CD4-positive, CD25-positive, alpha-beta regulatory T cell (primary cell): ENCODE measurements around the gene SOX6. TPM values are rescaled to one million over a fixed set of nuclear protein-coding genes. Genes with fewer than 3 reads are reported as not detected.

Experiments
- ATAC-seq, 2 donors: fragments of 150-1000 bp; cut with Tn5 transposase; one replicate each; pipeline ENCODE4 v1.10.0; 2021; ENCODE audit warnings: low read depth in 2 of 2, moderate number of reproducible peaks in 2 of 2, moderate library complexity in 1 of 2
- DNase-seq, 3 donors: peaks; one replicate each; pipeline versions ENCODE4 v3.0.0 to v3.0.0-alpha.2; 2012 to 2022; ENCODE audit warnings: mixed read lengths in 1 of 3
- H3K27ac ChIP-seq: one replicate; pipeline ENCODE4 v1.7.0; 2013; ENCODE audit warnings: mild to moderate bottlenecking, low read length; ENCODE audit not compliant: insufficient read depth, poor library complexity, severe bottlenecking
- H3K27me3 ChIP-seq: one replicate; pipeline ENCODE4 v1.7.0; 2013; ENCODE audit warnings: low read length; ENCODE audit not compliant: control insufficient read depth, insufficient read depth
- H3K36me3 ChIP-seq: one replicate; pipeline ENCODE4 v1.7.0; 2013; ENCODE audit warnings: mild to moderate bottlenecking, low read length, moderate library complexity; ENCODE audit not compliant: control insufficient read depth, insufficient read depth
- H3K4me1 ChIP-seq: 2 replicates; pipeline ENCODE4 v1.7.0; 2013; ENCODE audit warnings: mild to moderate bottlenecking, low read length; ENCODE audit not compliant: insufficient read depth, control insufficient read depth, poor library complexity, severe bottlenecking
- H3K4me3 ChIP-seq: one replicate; pipeline ENCODE4 v1.7.0; 2013; ENCODE audit warnings: low read depth, mild to moderate bottlenecking, low read length, moderate library complexity
- H3K9me3 ChIP-seq, 2 experiments: 1 replicate in 1 of 2; 2 replicates in 1 of 2; pipeline ENCODE4 v1.7.0; 2013; ENCODE audit warnings: low read length in 2 of 2, mild to moderate bottlenecking in 1 of 2, moderate library complexity in 1 of 2; ENCODE audit not compliant: control insufficient read depth in 2 of 2
- H3K27ac Mint-ChIP-seq, 3 donors: one replicate each; pipeline ENCODE4 v1.8.0; 2020 to 2022; ENCODE audit warnings: mild to moderate bottlenecking in 3 of 3, mixed read lengths in 3 of 3, moderate library complexity in 2 of 3
- H3K27me3 Mint-ChIP-seq: one replicate; pipeline ENCODE4 v1.8.0; 2022; ENCODE audit warnings: mild to moderate bottlenecking, mixed read lengths
- H3K36me3 Mint-ChIP-seq: one replicate; pipeline ENCODE4 v1.8.0; 2020; ENCODE audit warnings: mixed read lengths
- H3K4me1 Mint-ChIP-seq, 4 donors: one replicate each; pipeline ENCODE4 v1.8.0; 2020 to 2022; ENCODE audit warnings: mixed read lengths in 4 of 4, mild to moderate bottlenecking in 1 of 4
- H3K4me3 Mint-ChIP-seq, 4 donors: one replicate each; pipeline ENCODE4 v1.8.0; 2020 to 2022; ENCODE audit warnings: mild to moderate bottlenecking in 4 of 4, mixed read lengths in 4 of 4, moderate library complexity in 3 of 4
- H3K9me3 Mint-ChIP-seq, 7 donors: one replicate each; pipeline ENCODE4 v1.8.0; 2020 to 2022; ENCODE audit warnings: mixed read lengths in 7 of 7, mild to moderate bottlenecking in 3 of 7, moderate library complexity in 2 of 7
- polyA plus RNA-seq, 4 donors: library from polyadenylated mRNA; unstranded; fragments of 300-500 nt; fragmentation: Illumina TruSeq; gene quantifications; one replicate each; pipeline ENCODE4 v1.2.3, GENCODE V29; 2021
- total RNA-seq: library from RNA; stranded (reverse); gene quantifications from one replicate; pipeline ENCODE4 v1.2.3, GENCODE V29; 2022

SOX6 gene
- total and polyA plus RNA-seq, 5 donors from 2014 or later = 0.05 TPM; not detected in 4

DNA sequence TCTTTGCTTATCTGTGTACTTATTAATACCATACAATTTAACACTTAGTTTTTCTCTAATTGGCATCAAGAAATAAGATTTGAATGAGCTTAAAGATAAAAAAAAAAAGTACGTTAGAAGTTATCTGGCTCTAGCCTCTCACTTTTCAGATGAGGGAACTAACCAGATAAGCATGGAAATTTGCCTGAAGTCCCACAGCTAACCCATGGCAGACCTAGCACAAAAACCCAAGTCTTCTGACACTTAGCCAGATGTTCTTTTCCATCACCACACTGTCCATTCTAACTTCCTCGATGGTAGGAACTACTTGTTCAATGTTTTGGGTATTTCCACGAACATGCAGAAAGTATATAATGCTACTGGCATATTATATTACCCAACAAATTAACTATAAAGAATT lies 7.4 kb upstream of the SOX6 start:
- Histone ChIP-seq H3K36me3 (no peaks in the 10 kb centered on the region), H3K4me3 (no peak overlapping the region), H3K9me3 (no peaks in the 10 kb centered on the region), H3K27ac (no peak overlapping the region), H3K4me1 (no peaks in the 10 kb centered on the region), H3K27me3 (no peaks in the 10 kb centered on the region)
- Mint-ChIP-seq H3K27me3 (no peaks in the 10 kb centered on the region), H3K4me3 (no peak overlapping the region), H3K9me3 (peaks cover 0 to 23% (median 5%) of the 10 kb centered on the region in 7 donors), H3K27ac (no peak overlapping the region), H3K4me1 (no peaks in the 10 kb centered on the region), H3K36me3 (no peaks in the 10 kb centered on the region)
- DNase-seq (no peak), ATAC-seq (no peak)

DNA sequence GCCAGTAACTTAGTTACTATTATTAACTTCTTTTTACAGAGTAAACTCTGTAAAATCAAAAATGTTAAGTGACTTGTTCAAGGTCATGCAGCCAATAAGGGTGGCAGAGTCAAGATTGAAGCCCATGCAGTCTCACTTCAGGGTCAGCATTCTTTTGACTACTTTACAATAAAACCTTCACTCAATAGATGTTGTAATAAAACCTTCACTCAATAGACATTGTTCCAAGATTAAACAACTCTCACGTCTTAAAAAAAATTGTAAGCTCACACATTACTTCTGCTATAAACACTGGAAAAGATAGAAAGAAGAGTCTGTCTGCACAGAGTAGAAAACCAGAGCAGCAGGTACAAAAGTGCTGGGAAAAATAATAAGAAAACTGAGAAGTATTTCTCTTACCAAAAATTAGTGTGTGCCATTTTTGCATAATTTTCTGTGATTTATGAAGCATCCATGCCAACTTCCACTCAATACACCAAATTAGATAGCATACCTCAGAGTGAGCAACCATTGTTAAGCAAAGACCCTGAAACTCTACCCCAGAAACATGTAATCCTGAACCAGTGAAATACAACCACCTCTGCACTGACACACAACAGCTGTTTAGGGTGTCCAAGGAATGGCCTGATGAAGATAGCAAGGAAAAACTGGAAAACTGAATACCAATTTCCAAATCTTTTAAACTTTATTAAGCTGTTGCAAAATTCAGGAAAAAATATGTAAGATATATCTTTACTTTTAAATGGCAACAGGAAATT lies 4.9 kb upstream of the SOX6 start:
- H3K36me3 ChIP-seq = no peaks in the 10 kb centered on the region
- no peak overlapping the region for H3K4me3 Mint-ChIP-seq
- H3K9me3 Mint-ChIP-seq = peaks cover 0 to 27% (median 5%) of the 10 kb centered on the region in 7 donors
- H3K27ac ChIP-seq = no peak overlapping the region
- no peaks in the 10 kb centered on the region for H3K27me3 Mint-ChIP-seq
- H3K4me1 Mint-ChIP-seq = no peaks in the 10 kb centered on the region
- no peaks in the 10 kb centered on the region for H3K4me1 ChIP-seq
- DNase-seq = no peak
- no peaks in the 10 kb centered on the region for H3K36me3 Mint-ChIP-seq
- H3K27ac Mint-ChIP-seq = no peak overlapping the region
- H3K9me3 ChIP-seq = no peaks in the 10 kb centered on the region
- ATAC-seq = no peak
- no peaks in the 10 kb centered on the region for H3K27me3 ChIP-seq
- H3K4me3 ChIP-seq = no peak overlapping the region

DNA sequence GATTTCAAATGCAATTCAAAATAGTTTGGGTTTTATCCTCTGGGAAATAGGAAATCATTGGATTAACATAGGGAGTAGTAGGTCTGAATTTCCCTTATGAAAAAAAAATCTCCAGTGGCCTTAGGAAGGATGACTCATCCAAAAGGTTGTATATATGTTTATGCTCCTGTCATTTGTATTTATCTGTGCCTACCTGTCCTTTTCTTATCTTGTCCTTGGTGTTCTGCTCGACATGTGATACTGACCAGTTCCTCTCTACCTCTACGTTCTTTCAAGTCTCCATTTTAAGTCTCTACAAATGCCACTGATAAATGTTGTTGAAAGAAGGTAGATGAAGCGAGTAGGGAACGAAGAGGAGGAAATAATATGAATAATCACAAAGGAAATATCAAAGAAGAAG lies 3.0 kb upstream of the SOX6 start:
- ATAC-seq = no peak
- H3K27me3 Mint-ChIP-seq = no peaks in the 10 kb centered on the region
- H3K27ac ChIP-seq = no peak overlapping the region
- H3K27ac Mint-ChIP-seq = no peak overlapping the region
- no peaks in the 10 kb centered on the region for H3K4me1 ChIP-seq
- H3K4me3 Mint-ChIP-seq = no peak overlapping the region
- H3K36me3 Mint-ChIP-seq = no peaks in the 10 kb centered on the region
- no peaks in the 10 kb centered on the region for H3K36me3 ChIP-seq
- DNase-seq = no peak
- no peaks in the 10 kb centered on the region for H3K9me3 ChIP-seq
- H3K4me1 Mint-ChIP-seq = no peaks in the 10 kb centered on the region
- H3K4me3 ChIP-seq = no peak overlapping the region
- H3K27me3 ChIP-seq = no peaks in the 10 kb centered on the region
- H3K9me3 Mint-ChIP-seq = peaks cover 0 to 24% (median 5%) of the 10 kb centered on the region in 7 donors

DNA sequence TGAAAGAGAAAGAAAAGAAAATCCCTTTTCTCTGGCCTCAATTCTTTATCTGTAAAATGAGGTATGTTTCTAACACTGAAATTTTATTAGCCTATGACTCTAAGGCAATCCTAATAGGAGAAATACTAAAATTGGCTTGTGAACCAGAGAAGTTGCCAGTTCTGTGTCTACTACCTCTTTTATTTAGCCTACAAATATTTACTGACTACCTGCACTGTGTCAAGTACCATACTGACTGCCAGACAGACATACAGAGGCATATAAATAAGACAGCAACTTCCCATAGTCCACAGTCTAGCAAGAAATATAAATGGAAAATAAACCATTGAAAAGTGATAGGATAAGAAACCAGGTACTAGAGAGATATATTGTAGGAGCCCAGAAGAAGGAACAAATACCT lies 2.4 kb upstream of the SOX6 start:
- no peaks in the 10 kb centered on the region for H3K4me1 Mint-ChIP-seq
- no peak overlapping the region for H3K27ac Mint-ChIP-seq
- peaks cover 0 to 22% (median 5%) of the 10 kb centered on the region in 7 donors for H3K9me3 Mint-ChIP-seq
- H3K36me3 Mint-ChIP-seq = no peaks in the 10 kb centered on the region
- Histone ChIP-seq H3K4me1 (no peaks in the 10 kb centered on the region), H3K36me3 (no peaks in the 10 kb centered on the region), H3K27me3 (no peaks in the 10 kb centered on the region), H3K9me3 (no peaks in the 10 kb centered on the region), H3K27ac (no peak overlapping the region), H3K4me3 (no peak overlapping the region)
- DNase-seq (no peak), ATAC-seq (no peak)
- H3K4me3 Mint-ChIP-seq = no peak overlapping the region
- H3K27me3 Mint-ChIP-seq = no peaks in the 10 kb centered on the region

DNA sequence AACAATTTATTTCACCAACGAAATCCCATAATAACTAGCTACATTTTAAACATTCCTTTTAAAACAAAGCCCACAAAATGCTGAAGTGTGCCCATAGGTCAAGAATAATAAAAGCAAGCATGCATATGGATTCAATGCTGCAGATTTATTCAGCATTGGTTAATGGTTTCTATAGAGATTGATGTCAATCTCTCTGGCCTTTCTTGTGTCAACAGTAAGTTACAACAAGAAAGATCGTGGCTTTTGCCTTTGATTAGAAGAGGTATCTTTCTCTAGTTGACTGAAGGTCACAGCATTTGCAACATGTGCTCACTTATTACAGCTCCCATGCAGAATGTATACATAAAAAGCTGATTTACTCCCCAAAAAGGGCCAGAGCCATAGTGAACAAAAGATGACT lies 1.4 kb upstream of the SOX6 start:
- no peak for ATAC-seq
- no peak overlapping the region for H3K4me3 Mint-ChIP-seq

DNA sequence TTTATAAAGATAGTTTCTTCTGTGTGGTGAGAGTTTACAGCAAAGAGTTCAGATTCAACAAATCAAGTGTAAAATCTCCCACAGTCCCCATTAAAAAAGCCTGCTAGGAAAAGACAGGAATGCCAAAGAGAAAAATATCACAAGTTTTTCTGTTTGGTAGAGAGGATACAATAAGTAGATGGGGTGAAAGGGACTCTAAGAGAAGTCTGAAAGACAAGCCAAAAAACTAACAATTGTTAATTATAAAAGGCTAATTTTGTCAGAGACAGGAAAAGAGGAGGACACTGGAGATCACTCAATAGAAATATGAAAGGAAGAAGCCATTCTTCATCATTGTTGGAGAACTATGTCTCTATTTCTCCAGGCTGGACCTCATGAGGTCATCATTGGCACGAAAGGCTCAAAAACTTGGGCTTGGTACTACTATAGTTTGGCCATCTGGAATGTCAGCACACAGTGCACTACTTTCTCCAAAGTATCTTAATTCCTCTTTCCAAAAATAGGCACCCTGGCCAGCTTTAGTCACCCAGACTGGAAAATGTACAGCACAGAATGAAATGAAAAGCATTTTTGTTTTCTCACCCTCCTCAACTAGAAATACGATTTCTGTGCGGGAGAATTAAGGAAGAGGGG lies 531 bp upstream of the SOX6 start:
- ATAC-seq = no peak

More for the DNA sequence above, 1.4 kb upstream of the SOX6 start:
- no peaks in the 10 kb centered on the region for H3K4me1 Mint-ChIP-seq
- peaks cover 0 to 22% (median 6%) of the 10 kb centered on the region in 7 donors for H3K9me3 Mint-ChIP-seq
- H3K4me1 ChIP-seq = no peaks in the 10 kb centered on the region
- no peaks in the 10 kb centered on the region for H3K27me3 ChIP-seq
- no peaks in the 10 kb centered on the region for H3K36me3 ChIP-seq
- H3K4me3 ChIP-seq = no peak overlapping the region
- H3K27ac Mint-ChIP-seq = no peak overlapping the region
- no peak overlapping the region for H3K27ac ChIP-seq
- no peaks in the 10 kb centered on the region for H3K36me3 Mint-ChIP-seq
- H3K27me3 Mint-ChIP-seq = no peaks in the 10 kb centered on the region
- H3K9me3 ChIP-seq = no peaks in the 10 kb centered on the region
- no peak for DNase-seq

DNA sequence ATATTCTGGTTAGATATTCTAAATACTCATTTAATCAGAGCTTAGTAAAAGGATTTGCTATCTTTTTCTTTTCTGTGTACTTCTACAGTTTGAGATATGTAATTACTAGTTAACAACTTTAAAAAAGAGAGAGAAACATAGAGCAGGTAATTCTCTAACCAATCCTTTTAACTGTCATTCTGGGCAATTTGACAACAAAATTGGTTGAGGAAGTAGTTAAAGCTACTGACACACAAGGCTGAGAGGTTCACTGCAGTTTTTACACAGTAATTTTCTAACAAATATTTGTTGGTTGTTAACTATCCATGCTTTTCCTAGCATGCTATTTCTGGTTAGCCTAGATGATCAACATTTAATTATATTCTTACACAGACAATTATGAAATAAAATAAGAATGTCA lies 3.6 kb downstream of the SOX6 start:
- Histone ChIP-seq H3K9me3 (no peaks in the 10 kb centered on the region), H3K4me1 (no peaks in the 10 kb centered on the region), H3K4me3 (no peak overlapping the region), H3K27me3 (no peaks in the 10 kb centered on the region), H3K36me3 (no peaks in the 10 kb centered on the region), H3K27ac (no peak overlapping the region)
- peaks cover 0 to 10% (median 4%) of the 10 kb centered on the region in 7 donors for H3K9me3 Mint-ChIP-seq
- H3K27me3 Mint-ChIP-seq = no peaks in the 10 kb centered on the region
- ATAC-seq = no peak
- no peak for DNase-seq
- no peaks in the 10 kb centered on the region for H3K36me3 Mint-ChIP-seq
- no peaks in the 10 kb centered on the region for H3K4me1 Mint-ChIP-seq
- H3K27ac Mint-ChIP-seq = no peak overlapping the region
- no peak overlapping the region for H3K4me3 Mint-ChIP-seq

More for the DNA sequence above, 531 bp upstream of the SOX6 start:
- Mint-ChIP-seq H3K4me1 (no peaks in the 10 kb centered on the region), H3K27me3 (no peaks in the 10 kb centered on the region), H3K27ac (no peak overlapping the region), H3K36me3 (no peaks in the 10 kb centered on the region), H3K4me3 (no peak overlapping the region), H3K9me3 (peaks cover 0 to 22% (median 5%) of the 10 kb centered on the region in 7 donors)
- Histone ChIP-seq H3K4me3 (no peak overlapping the region), H3K27ac (no peak overlapping the region), H3K9me3 (no peaks in the 10 kb centered on the region), H3K27me3 (no peaks in the 10 kb centered on the region), H3K36me3 (no peaks in the 10 kb centered on the region), H3K4me1 (no peaks in the 10 kb centered on the region)
- DNase-seq = no peak

DNA sequence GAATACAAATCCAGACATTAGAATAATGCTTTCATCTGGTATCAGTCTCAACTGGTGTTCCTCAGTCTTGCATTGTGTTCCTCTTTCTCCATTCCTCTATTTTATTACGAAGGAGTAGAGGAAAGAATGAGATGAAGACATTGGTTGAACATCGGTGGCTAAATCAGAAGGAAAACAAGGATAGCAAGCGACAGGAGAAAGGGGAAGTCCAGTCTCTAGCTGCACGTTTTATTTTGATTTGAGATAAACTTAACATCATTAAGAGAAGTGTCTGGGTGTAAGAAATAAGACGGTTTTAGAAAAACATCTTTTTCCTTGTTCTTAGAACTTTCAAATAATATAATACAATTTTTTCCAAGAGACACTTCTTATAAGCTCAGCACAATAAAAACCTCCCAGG lies 6.2 kb downstream of the SOX6 start:
- H3K4me3 Mint-ChIP-seq = no peak overlapping the region
- H3K36me3 Mint-ChIP-seq = no peaks in the 10 kb centered on the region
- H3K27ac Mint-ChIP-seq = no peak overlapping the region
- Histone ChIP-seq H3K4me3 (no peak overlapping the region), H3K27me3 (no peaks in the 10 kb centered on the region), H3K36me3 (no peaks in the 10 kb centered on the region), H3K27ac (no peak overlapping the region), H3K4me1 (no peaks in the 10 kb centered on the region), H3K9me3 (no peaks in the 10 kb centered on the region)
- DNase-seq = no peak
- H3K9me3 Mint-ChIP-seq = peaks cover 1 to 10% (median 4%) of the 10 kb centered on the region in 7 donors
- no peaks in the 10 kb centered on the region for H3K4me1 Mint-ChIP-seq
- ATAC-seq = no peak
- no peaks in the 10 kb centered on the region for H3K27me3 Mint-ChIP-seq
